ENCODE measurements around the gene LRRC2.

The LRRC2 gene

GRCh38 chr3:46477756-46478155, 88.3 kb downstream of the LRRC2 start:
- DNase-seq (ENCODE audit: low read depth) = no peak

- DNase-seq (ENCODE audit: low read depth) = no peak
These were observed 89.0 kb downstream of the LRRC2 start for GRCh38 chr3:46477145-46477544.

DNA sequence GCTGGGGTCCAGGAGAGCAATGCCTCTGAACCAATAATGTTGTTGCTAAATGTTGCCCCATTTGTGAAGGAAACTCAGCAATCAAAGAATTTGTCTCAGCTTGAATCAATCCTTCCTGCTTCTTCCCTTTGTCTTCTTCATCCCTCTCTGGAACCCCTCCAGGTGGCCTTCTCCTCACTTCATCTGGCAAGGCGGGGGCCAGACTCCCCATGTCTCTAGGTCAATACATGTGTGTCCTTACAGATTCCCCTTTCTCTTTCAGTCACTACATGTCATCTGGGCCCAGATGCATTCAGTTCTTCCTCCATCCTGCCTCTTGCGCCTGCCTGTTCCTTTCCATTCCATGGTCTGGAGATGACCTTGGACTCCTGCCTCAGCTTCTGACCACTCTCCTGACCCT, 93.4 kb downstream of the LRRC2 start:
- no peak for DNase-seq (ENCODE audit: low read depth)

DNA sequence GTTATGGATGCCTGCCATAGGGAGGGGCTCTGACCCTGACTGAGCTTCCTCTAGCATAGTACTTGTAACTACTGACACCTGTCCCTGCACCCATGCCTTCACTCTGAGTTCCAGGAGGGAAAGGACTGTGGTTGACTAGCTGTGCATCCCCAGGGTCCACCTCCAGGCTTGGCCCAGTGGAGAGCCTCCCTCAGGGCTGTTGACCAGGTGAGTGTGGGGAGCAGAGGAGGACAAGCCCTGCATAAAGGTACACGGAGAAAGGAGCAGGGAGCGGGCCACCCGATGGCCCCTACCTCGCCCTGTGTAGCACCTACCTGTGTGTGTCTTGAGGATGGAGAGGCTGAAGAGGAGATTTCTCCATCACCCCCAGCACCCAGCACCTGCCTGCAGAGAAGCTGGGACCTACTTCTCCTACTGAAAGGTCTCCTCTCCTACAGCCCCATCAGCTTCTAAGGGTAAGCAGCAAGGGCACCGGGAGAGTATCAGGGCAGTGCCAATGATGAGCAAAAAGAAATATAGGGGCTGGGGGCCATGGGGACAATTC, 94.7 kb downstream of the LRRC2 start:
- DNase-seq (ENCODE audit: low read depth) = no peak

- DNase-seq (ENCODE audit: low read depth) = no peak
These were observed 95.3 kb downstream of the LRRC2 start for GRCh38 chr3:46470831-46471230.

- no peak for DNase-seq (ENCODE audit: low read depth)
These were observed 96.3 kb downstream of the LRRC2 start for GRCh38 chr3:46469680-46470357.

DNA sequence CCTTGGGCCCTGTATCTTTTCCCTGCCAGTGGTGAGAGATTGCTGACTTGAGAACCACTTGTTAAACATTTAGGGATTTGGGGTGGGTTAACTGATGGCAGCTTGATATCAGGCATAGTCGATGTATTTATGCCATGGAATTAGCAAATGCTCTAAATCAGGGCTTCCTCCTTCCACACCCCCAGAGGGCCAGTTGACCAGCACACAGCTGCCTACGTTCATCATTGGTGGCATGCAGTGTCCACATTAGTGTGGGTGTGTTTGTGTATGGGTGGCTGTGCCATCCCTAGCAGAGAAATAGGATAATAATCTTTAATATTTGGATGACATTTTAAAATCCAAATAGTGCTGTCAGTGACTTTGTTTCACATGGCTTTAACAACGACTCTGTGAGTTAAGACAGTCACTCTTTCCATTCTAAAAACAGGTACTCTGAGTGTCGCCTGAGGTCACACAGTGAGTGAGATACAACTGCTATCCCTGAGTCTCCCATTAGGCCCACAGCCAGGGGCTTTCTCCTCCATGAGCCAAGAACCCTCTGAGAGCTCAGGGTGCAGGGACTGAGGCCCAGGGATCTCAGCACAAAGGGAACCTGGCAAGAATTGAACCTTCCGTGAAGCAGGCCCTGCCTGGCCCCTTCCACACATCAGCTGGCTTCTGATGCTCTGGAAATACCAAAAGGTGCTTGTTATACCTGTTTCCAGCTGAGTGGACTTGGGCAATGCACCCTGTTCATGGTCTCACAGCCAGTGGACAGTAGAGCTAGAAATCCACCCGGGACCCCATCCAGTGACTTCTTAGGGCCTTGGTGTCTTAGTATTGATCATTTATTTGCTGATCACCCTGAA, 97.1 kb downstream of the LRRC2 start:
- DNase-seq (ENCODE audit: low read depth) = no peak

DNA sequence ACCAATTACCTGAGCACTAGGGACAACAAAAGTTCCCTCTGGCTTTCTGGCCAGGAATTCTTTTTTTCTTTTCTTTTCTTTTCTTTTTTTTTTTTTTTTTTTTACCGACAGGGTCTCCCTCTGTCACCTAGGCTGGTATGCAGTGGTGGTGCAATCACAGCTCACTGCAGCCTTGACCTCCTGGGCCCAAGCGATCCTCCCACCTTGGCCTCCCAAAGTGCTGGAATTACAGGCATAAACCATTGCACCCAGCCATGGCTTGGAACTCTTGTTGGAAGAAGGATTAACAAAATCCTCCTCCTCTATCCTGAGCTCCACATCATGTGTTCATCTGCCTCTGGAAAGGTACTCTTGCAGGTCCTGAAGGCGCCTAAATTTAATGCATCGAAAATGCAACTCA, 98.5 kb downstream of the LRRC2 start:
- no peak for DNase-seq (ENCODE audit: low read depth)

GRCh38 chr3:46466871-46467403, 99.2 kb downstream of the LRRC2 start:
- no peak for DNase-seq (ENCODE audit: low read depth)

- DNase-seq (ENCODE audit: low read depth) = no peak
These were observed 99.8 kb downstream of the LRRC2 start for GRCh38 chr3:46466273-46466672.

Measured in ELR (cell line).